ENCODE data around the gene KCTD7.
A peak's percentile ranks its signal among the peaks of the same experiment; 100 is the strongest.
"Not testable (repeated sequence)": the region's sequence is repeated elsewhere in the genome, so short reads cannot be mapped to it uniquely, and the experiment has no call there.

KCTD7 gene

DNA sequence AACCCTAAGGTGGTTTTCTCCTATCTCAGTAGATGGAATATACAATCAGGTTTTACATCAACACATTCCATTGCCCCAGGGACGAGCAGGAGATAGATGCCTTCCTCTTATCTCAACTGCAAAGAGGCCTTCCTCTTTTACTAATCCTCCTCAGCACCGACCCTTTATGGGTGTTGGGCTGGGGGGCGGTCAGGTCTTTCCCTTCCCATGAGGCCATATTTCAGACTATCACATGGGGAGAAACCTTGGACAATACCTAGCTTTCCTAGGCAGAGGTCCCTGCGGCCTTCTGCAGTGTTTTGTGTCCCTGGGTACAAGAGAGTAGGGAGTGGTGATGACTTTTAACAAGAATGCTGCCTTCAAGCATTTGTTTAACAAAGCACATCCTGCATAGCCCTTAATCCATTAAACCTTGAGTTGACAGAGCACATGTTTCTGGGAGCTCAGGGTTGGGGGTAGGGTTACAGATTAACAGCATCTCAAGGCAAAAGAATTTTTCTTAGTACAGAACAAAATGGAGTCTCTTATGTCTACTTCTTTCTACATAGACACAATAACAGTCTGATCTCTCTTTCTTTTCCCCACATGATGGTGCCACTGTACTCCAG, 9.2 kb upstream of the KCTD7 start:
- DNase-seq: not testable (repeated sequence)

GRCh38 chr7:66626331-66626934, 2.2 kb upstream of the KCTD7 start:
- no peak for DNase-seq

- peak; percentile 7 for DNase-seq
Observed at GRCh38 chr7:66627151-66627681, 1.5 kb upstream of the KCTD7 start.

- peak; percentile 6 for DNase-seq
Observed at GRCh38 chr7:66627881-66628360, 760 bp upstream of the KCTD7 start.

DNA sequence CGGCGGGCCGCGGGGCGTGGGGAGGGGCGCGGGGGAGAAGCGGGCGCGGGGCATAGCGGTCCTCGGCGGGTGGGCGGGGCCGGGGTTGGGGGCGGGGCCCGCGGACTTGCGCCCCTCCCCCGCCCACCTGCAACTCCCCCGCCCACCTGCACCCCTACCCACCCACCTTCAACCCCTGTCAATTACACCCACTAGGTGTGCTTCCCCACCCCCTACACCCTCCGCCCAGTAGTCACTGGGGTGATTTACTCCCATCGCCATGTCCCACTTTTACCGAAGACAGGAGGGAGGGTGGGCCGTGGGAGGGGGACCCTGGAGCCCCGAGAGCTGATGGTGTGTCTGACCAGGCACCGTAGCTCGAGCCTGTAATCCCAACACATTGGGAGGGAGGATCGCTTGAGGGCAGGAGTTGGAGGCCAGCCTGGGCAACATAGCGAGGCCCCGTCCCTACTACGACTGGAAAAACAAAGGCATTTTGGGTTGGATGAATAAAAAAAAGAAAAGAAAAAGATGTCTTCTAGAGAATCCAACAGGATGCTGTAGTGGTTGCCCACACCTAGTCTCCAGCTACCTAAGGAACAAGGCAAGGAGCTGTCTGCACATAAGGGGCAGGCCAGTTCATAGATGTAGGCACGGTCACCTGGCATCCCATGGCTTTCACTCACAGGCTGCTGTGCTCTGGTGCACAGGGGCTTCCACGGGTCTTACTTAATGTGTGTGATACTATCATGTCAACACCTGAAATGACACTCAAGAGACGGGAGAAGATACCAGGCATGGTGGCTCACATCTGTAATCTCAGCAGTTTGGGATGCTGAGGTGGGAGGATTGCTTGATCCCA, 761 bp downstream of the KCTD7 start:
- peak; percentile 30 for DNase-seq

- DNase-seq: no peak
Observed at GRCh38 chr7:66630531-66630930, 1.9 kb downstream of the KCTD7 start.

GRCh38 chr7:66631471-66631870, 2.8 kb downstream of the KCTD7 start:
- DNase-seq: no peak

DNA sequence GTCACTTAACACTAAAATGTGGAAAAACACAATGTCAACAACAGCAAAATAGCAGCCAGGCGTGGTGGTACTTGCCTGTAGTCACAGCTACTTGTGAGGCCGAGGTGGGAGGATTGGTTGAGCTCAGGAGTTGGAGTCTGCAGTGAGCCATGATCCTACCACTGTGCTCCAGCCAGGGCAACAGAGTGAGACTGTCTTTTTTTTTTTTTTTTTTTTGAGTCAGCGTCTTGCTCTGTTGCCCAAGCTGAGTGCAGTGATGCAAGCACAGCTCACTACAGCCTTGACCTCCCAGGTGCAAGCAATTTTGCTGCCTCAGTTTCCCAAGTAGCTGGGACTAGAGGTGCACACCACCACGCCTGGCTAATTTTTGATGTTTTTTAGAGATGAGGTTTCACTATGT, 6.1 kb downstream of the KCTD7 start:
- DNase-seq: no peak

- not testable (repeated sequence) for DNase-seq
Observed at GRCh38 chr7:66635322-66635981, 6.8 kb downstream of the KCTD7 start.

- DNase-seq: not testable (repeated sequence)
Observed at GRCh38 chr7:66635982-66636546, 7.4 kb downstream of the KCTD7 start.

GRCh38 chr7:66638309-66639099, 9.8 kb downstream of the KCTD7 start:
- DNase-seq: no peak

- DNase-seq: no peak
Observed at GRCh38 chr7:66639773-66640172, 11.1 kb downstream of the KCTD7 start.

- no peak for DNase-seq
Observed at GRCh38 chr7:66640802-66641525, 12.3 kb downstream of the KCTD7 start.

GRCh38 chr7:66641526-66641871, 12.8 kb downstream of the KCTD7 start:
- no peak for DNase-seq

DNA sequence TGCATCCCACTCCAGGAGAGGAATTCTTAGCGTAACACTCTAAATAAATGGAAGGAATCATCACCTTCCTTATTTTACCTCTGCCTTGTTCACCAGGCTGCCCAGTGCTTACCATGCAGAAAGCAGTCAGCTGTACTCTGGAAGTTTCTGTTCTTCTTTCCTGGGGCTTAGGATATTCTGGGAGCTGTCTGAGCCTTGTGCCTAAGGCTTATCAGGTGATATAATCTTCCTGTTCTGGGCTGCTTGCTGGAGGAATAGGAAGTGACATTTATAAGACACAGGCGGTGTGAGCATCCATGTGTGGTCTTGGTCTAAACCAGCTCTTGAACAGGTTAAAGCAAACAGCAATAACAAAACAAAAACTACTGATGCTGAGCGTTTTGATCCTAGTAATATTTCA, 13.5 kb downstream of the KCTD7 start:
- no peak for DNase-seq

DNA sequence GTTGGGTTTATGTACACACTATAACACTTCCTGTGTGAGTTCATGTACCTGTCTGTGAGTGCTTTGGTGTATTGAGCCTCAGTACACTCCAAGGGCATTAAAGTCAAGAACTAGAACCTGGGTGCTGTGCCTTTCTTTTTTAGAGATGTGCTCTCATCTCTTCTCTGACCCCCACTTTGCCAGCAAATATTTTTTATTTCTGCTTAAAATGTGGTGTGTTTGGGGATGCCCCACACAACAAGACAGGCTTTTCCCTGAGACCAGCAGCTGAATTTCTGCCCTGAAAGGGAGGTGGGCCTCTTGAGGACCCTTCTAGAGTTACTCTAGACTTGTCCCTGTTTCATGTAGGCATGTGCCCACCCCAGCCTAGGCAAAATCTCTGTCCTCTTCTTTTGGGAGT, 14.3 kb downstream of the KCTD7 start:
- DNase-seq: no peak

GRCh38 chr7:66643395-66643794, 14.7 kb downstream of the KCTD7 start:
- no peak for DNase-seq

GRCh38 chr7:66651026-66651425, 22.3 kb downstream of the KCTD7 start:
- not testable (repeated sequence) for DNase-seq

- DNase-seq: not testable (repeated sequence)
Observed at GRCh38 chr7:66653719-66654274, 25.1 kb downstream of the KCTD7 start.

- DNase-seq: peak; percentile 97
Observed at GRCh38 chr7:66654275-66655112, 25.8 kb downstream of the KCTD7 start.

Measured in NCI-H1436 (cell line).